Measurements from ENCODE around the gene NTMT2.

GRCh38 chr1:170217517-170218256 is 71.9 kb downstream of the NTMT2 start:
- no peak for TF ChIP-seq CTCF (IDR thresholded peaks at IDR 0.05)
- TF ChIP-seq TCF7L2 (IDR thresholded peaks at IDR 0.05; ENCODE audit: low read depth, low read length): no peak
- TF ChIP-seq POLR2AphosphoS5 (IDR thresholded peaks at IDR 0.05; ENCODE audit: low read depth, low read length): no peak
- no peak for TF ChIP-seq REST (IDR thresholded peaks at IDR 0.05; ENCODE audit: insufficient read depth in 1 of 2, low read depth in 2 of 2, low read length in 1 of 2)

All from Panc1 (cell line).